Body of pancreas (tissue), 4 donors: ENCODE data around the gene CARD11. TPM values are rescaled to one million over a fixed set of nuclear protein-coding genes. Genes with fewer than 3 reads are reported as not detected.

Source experiments
- ATAC-seq: fragments of 150-250 bp; one replicate; pipeline ENCODE4 v1.9.1; 2016
- DNase-seq, 4 donors: peaks; one replicate each; pipeline ENCODE4 v3.0.0-alpha.2; 2019
- H3K27ac ChIP-seq, 4 donors: fragments of 200-600 bp; sonication (generic); 1 replicate in 3 of 4; 2 replicates in 1 of 4; pipeline versions ENCODE4 v1.5.1 to v1.6.1; 2016 to 2019; ENCODE audit warnings: mild to moderate bottlenecking in 1 of 4, mixed read lengths in 1 of 4, moderate library complexity in 1 of 4
- H3K27me3 ChIP-seq, 2 donors: fragments of 200-600 bp; sonication (generic); one replicate each; pipeline ENCODE4 v1.6.0; 2016; ENCODE audit warnings: mild to moderate bottlenecking in 1 of 2
- H3K36me3 ChIP-seq, 2 donors: fragments of 200-600 bp; sonication (generic); replicated peaks in 1 of 2; 2 replicates each; pipeline ENCODE4 v1.5.1; 2016; ENCODE audit warnings: low read depth in 2 of 2; ENCODE audit not compliant: insufficient read depth in 1 of 2
- H3K4me1 ChIP-seq: fragments of 200-600 bp; sonication (generic); one replicate; pipeline ENCODE4 v1.6.0; 2016
- H3K4me3 ChIP-seq, 2 donors: fragments of 200-600 bp; sonication (generic); 1 replicate in 1 of 2; 2 replicates in 1 of 2; pipeline ENCODE4 v1.5.1; 2016 to 2019
- H3K9me3 ChIP-seq, 3 donors: fragments of 200-600 bp; sonication (generic); 1 replicate in 2 of 3; 2 replicates in 1 of 3; pipeline ENCODE4 v1.5.1; 2016
- POLR2A ChIP-seq, 3 donors: fragments of 450-650 bp; IDR thresholded peaks; one replicate each; pipeline ENCODE4 v1.6.1; 2016; ENCODE audit warnings: antibody characterized with exemption in 3 of 3, mild to moderate bottlenecking in 2 of 3
- WGBS, 2 donors: methylation state at CpG; one replicate each; pipeline ENCODE4 v1.1.5; 2017; 5-methylcytosine and 5-hydroxymethylcytosine counted together
- intact Hi-C: fragments of 100-400 bp; cut with DNase I; formaldehyde crosslinking; loops from one replicate; pipeline ENCODE4 v1.15.1; 2023
- total RNA-seq, 2 donors: library from RNA; depleted of rRNA; stranded (reverse); fragments of >200 nt; gene quantifications; one replicate each; pipeline ENCODE4 v1.1.0, GENCODE V29; 2016
- TF ChIP-seq, protein P1 (sequence below), 7 experiments: fragments of 450-650 bp in 4 of 7; fragments of 200-600 bp in 3 of 7; sonication (generic) in 3 of 7; IDR thresholded peaks; one replicate each; pipeline ENCODE4 v1.5.1; 2016 to 2019; ENCODE audit warnings: antibody characterized with exemption in 7 of 7

The CARD11 gene
- total RNA-seq, 2 donors from 2014 or later = 2.0 to 3.4 TPM

GRCh38 chr7:3073763-3074458 lies 30.2 kb upstream of the CARD11 start:
- Histone ChIP-seq H3K9me3 (no peaks in the 10 kb centered on the region), H3K36me3 (no peaks in the 10 kb centered on the region), H3K27ac (no peak overlapping the region), H3K27me3 (no peaks in the 10 kb centered on the region), H3K4me1 (no peaks in the 10 kb centered on the region), H3K4me3 (no peak overlapping the region)
- 73 to 74% methylated on average over 6 of the region's 6 CpGs for WGBS, 2 donors
- no peak for TF ChIP-seq POLR2A (IDR thresholded peaks at IDR 0.05)
- TF ChIP-seq, protein P1, sequence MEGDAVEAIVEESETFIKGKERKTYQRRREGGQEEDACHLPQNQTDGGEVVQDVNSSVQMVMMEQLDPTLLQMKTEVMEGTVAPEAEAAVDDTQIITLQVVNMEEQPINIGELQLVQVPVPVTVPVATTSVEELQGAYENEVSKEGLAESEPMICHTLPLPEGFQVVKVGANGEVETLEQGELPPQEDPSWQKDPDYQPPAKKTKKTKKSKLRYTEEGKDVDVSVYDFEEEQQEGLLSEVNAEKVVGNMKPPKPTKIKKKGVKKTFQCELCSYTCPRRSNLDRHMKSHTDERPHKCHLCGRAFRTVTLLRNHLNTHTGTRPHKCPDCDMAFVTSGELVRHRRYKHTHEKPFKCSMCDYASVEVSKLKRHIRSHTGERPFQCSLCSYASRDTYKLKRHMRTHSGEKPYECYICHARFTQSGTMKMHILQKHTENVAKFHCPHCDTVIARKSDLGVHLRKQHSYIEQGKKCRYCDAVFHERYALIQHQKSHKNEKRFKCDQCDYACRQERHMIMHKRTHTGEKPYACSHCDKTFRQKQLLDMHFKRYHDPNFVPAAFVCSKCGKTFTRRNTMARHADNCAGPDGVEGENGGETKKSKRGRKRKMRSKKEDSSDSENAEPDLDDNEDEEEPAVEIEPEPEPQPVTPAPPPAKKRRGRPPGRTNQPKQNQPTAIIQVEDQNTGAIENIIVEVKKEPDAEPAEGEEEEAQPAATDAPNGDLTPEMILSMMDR (IDR thresholded peaks at IDR 0.05) = no peak
- ATAC-seq (no peak), DNase-seq (no peak)
- intact Hi-C loops = no loop called here

- H3K27me3 ChIP-seq = no peaks in the 10 kb centered on the region
- ATAC-seq = no peak
- H3K27ac ChIP-seq = no peak overlapping the region
- H3K36me3 ChIP-seq = no peaks in the 10 kb centered on the region
- intact Hi-C loops = no loop called here
- WGBS, 2 donors = 65 to 92% methylated on average over 3 to 4 of the region's 4 CpGs
- TF ChIP-seq, protein P1 (IDR thresholded peaks at IDR 0.05) = no peak
- TF ChIP-seq POLR2A (IDR thresholded peaks at IDR 0.05) = no peak
- no peaks in the 10 kb centered on the region for H3K4me1 ChIP-seq
- H3K9me3 ChIP-seq = no peaks in the 10 kb centered on the region
- DNase-seq = no peak
- H3K4me3 ChIP-seq = no peak overlapping the region
These were observed 27.2 kb upstream of the CARD11 start for GRCh38 chr7:3070908-3071307.

DNA sequence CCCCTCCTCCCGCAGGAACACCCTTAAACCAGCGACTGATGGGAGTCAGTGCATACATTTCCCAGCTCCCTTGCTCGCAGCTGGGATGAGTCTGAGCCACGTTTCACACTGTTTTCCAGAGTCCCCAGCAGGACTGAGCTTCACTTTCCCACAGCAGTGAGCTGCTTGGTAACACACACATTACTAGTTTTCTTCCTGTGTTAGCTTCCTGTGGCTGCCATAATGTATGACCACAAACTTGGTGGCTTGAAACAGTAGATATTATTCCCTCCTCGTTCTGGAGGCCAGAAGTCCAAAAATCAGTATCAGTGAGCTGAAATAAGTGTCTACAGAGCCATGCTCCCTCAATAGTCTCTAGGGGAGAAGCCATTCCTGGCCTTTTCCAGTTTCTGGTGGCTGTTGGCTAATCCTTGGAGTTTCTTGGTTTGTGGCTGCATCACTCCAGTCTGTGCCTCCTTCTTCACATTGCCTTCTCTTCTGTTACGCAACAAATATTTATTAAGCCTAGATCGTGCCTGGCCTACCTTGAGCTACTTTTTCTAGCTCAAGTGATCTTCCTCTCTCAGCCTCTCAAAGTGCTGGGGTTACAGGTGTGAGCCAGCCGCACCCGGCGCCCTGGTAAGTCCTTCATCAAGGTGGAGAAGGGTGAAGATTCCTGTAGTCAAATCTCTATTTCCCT lies 26.2 kb upstream of the CARD11 start:
- intact Hi-C loops = no loop called here
- 82 to 91% methylated on average over 9 to 10 of the region's 10 CpGs for WGBS, 2 donors
- ATAC-seq = no peak
- no peak overlapping the region for H3K27ac ChIP-seq
- TF ChIP-seq, protein P1 (IDR thresholded peaks at IDR 0.05) = no peak
- no peak for TF ChIP-seq POLR2A (IDR thresholded peaks at IDR 0.05)
- no peaks in the 10 kb centered on the region for H3K9me3 ChIP-seq
- H3K36me3 ChIP-seq = no peaks in the 10 kb centered on the region
- no peaks in the 10 kb centered on the region for H3K27me3 ChIP-seq
- DNase-seq = no peak
- peaks cover 3% of the 10 kb centered on the region for H3K4me1 ChIP-seq
- H3K4me3 ChIP-seq = no peak overlapping the region

GRCh38 chr7:3068530-3068929 lies 24.9 kb upstream of the CARD11 start:
- Histone ChIP-seq H3K27me3 (no peaks in the 10 kb centered on the region), H3K4me3 (no peak overlapping the region), H3K9me3 (no peaks in the 10 kb centered on the region), H3K36me3 (no peaks in the 10 kb centered on the region), H3K27ac (no peak overlapping the region), H3K4me1 (peaks cover 3% of the 10 kb centered on the region)
- TF ChIP-seq, protein P1 (IDR thresholded peaks at IDR 0.05) = no peak
- no peak for TF ChIP-seq POLR2A (IDR thresholded peaks at IDR 0.05)
- 69 to 81% methylated on average over 4 of the region's 4 CpGs for WGBS, 2 donors
- DNase-seq (no peak), ATAC-seq (no peak)
- intact Hi-C loops = no loop called here
